GM12874 (cell line): Measurements from ENCODE around the gene ZBTB5.

ENCODE experiments used
- CTCF ChIP-seq: IDR thresholded peaks from 2 replicates; pipeline ENCODE4 v1.5.1; 2011; ENCODE audit warnings: low read depth, mild to moderate bottlenecking, control low read depth, low read length, moderate library complexity; ENCODE audit not compliant: insufficient read depth

Gene ZBTB5

GRCh38 chr9:37449862-37450632 lies 15.2 kb downstream of the ZBTB5 start:
- TF ChIP-seq CTCF = no peak

GRCh38 chr9:37447111-37447510 lies 18.1 kb downstream of the ZBTB5 start:
- no peak for TF ChIP-seq CTCF

GRCh38 chr9:37446401-37446800 lies 18.8 kb downstream of the ZBTB5 start:
- TF ChIP-seq CTCF = no peak

GRCh38 chr9:37445832-37446231 lies 19.4 kb downstream of the ZBTB5 start:
- TF ChIP-seq CTCF = no peak

- no peak for TF ChIP-seq CTCF
Measured at GRCh38 chr9:37444890-37445289, 20.4 kb downstream of the ZBTB5 start.

- TF ChIP-seq CTCF = no peak
Measured at GRCh38 chr9:37443566-37443965, 21.7 kb downstream of the ZBTB5 start.

GRCh38 chr9:37442556-37442955 lies 22.7 kb downstream of the ZBTB5 start:
- TF ChIP-seq CTCF = no peak
